Measurements from ENCODE around the gene INKA1.

INKA1 gene

DNA sequence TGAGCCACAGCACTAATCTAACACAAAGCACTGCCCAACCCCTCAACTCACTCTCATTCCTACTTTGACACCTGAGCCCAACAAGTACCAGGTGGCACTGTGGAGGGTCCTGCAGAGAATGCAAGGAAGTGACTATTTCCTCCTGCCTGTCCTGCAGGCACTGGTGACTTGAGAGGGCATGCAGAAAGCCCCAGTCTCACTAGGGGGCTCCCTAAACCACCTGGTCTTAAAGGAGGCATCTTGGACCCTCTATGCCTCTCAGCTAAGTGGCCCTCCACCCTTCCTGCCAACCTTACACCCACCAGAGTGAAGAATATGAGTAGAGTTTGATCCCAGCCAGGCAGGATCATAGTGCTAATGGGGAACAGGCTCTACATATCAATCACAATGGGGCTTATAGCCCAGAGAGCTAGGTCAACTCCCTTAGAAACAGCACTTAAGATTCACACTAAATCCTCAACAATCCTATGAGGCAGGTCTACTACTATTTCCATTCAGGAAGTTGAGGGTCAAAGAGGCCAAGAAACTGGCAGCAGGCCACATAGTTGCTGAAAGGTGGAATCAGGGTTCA lies 38.1 kb downstream of the INKA1 start:
- H3K9me3 Mint-ChIP-seq, result no peaks in the 10 kb centered on the region
- peaks cover 28% of the 10 kb centered on the region for H3K4me1 Mint-ChIP-seq
- peaks cover 14% of the 10 kb centered on the region for H3K36me3 Mint-ChIP-seq (ENCODE audit: low read depth)
- H3K27me3 Mint-ChIP-seq (ENCODE audit: low read depth), result no peaks in the 10 kb centered on the region
- H3K4me3 Mint-ChIP-seq, result no peak overlapping the region
- TF ChIP-seq, protein P1, sequence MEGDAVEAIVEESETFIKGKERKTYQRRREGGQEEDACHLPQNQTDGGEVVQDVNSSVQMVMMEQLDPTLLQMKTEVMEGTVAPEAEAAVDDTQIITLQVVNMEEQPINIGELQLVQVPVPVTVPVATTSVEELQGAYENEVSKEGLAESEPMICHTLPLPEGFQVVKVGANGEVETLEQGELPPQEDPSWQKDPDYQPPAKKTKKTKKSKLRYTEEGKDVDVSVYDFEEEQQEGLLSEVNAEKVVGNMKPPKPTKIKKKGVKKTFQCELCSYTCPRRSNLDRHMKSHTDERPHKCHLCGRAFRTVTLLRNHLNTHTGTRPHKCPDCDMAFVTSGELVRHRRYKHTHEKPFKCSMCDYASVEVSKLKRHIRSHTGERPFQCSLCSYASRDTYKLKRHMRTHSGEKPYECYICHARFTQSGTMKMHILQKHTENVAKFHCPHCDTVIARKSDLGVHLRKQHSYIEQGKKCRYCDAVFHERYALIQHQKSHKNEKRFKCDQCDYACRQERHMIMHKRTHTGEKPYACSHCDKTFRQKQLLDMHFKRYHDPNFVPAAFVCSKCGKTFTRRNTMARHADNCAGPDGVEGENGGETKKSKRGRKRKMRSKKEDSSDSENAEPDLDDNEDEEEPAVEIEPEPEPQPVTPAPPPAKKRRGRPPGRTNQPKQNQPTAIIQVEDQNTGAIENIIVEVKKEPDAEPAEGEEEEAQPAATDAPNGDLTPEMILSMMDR (IDR thresholded peaks at IDR 0.05; ENCODE audit: unreplicated experiment in 3 of 3), result peak in 1 of 3 experiments; percentile 12
- H3K27ac Mint-ChIP-seq, result peak overlapping the region; percentile 67 to 97 (median 97)

DNA sequence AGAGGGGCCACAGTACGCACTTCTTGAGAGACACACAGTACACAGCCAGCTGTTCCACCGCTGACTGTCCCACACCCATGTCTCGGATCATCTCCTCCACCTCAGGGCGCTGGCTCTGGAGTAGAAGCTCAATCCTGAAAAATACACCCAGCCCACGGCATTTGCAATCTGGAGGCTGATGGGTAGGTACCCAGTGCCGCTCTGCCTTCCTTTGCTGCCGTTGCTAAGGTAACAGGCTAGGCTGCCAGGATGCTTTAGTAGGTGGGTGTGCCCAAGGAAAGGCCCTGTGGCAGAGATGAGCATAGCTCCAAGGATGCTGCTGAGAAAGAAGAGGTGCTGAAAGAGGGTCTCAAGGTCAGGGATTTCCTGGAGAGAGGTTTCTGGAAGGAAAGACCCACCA lies 38.7 kb downstream of the INKA1 start:
- no peak overlapping the region for H3K4me3 Mint-ChIP-seq
- no peaks in the 10 kb centered on the region for H3K9me3 Mint-ChIP-seq
- H3K27me3 Mint-ChIP-seq (ENCODE audit: low read depth), result no peaks in the 10 kb centered on the region
- TF ChIP-seq, protein P1 (IDR thresholded peaks at IDR 0.05; ENCODE audit: unreplicated experiment in 3 of 3), result no peak
- peaks cover 28% of the 10 kb centered on the region for H3K4me1 Mint-ChIP-seq
- H3K36me3 Mint-ChIP-seq (ENCODE audit: low read depth), result peaks cover 12% of the 10 kb centered on the region
- peak overlapping the region; percentile 67 to 97 (median 97) for H3K27ac Mint-ChIP-seq

DNA sequence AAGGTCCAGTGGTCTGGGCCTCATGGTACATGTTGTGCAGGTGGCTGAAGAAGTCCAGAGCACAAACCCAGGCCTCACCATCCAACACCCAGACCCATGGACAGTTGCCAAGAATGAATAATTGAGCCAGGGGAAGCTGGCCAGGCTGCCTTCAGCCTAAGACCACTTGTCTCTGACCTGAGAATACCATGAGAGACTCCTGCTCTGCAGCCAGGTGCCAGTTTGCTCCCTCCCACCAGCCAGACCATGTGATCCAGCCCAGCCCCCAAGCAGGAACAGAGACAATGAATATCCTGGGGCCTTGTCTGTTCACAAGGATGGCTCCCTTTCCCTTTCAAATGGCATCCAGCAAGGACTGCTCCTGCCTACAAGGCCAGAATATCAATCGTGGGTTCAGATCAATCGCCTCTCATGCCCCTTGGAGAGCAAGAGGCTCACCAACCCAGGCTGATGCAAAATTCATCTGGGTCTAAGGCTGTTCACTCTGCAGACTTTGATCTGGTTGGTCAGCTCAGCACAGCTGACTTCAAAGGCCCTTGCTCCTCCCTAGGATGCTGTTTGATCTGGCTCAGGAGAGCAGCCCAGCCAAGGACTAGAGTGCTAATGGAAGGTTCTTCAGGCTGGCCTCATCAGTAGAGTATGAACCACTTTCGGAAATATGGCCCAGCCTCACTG lies 39.9 kb downstream of the INKA1 start:
- Mint-ChIP-seq H3K4me3 (no peak overlapping the region), H3K27me3 (ENCODE audit: low read depth) (no peaks in the 10 kb centered on the region), H3K9me3 (no peaks in the 10 kb centered on the region)

DNA sequence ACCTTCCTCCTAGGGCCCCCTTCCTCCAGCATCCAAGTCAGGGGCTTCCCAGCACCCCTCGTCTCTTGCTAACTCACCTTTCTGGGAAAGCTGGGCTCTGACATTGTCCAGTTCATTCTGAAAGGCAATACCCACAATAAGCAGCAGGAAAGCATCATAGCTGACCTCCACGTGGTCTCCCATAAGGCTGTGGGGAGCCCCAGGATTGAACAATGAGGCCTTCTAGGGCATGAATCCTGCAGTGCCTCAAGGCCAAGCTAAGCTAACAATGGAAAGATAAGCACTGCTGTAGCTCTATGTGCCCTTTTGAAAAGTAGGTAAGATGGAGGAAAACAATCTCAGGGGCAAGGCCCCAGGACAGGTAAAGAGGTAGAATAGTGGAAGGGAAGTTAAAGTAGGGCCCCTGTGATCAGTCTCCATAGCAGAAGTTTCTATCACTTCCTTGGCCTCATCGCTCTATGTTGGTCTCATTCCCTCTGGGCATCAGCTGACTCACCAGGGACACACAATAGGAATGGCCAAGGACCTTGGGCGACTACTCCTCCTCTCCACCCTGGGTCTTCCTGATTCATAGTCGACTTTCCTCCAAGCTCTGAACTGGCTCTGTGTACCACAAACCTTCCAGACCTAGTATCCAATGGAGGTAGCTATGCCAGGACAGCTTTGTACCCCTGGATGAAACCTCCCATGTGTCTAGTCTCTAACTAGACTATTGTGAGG lies 41.6 kb downstream of the INKA1 start:
- Mint-ChIP-seq H3K27me3 (ENCODE audit: low read depth) (no peaks in the 10 kb centered on the region), H3K9me3 (no peaks in the 10 kb centered on the region), H3K27ac (no peak overlapping the region), H3K4me3 (no peak overlapping the region), H3K36me3 (ENCODE audit: low read depth) (peaks cover 4% of the 10 kb centered on the region), H3K4me1 (peaks cover 20% of the 10 kb centered on the region)
- TF ChIP-seq, protein P1 (IDR thresholded peaks at IDR 0.05; ENCODE audit: unreplicated experiment in 3 of 3), result no peak

More for the DNA sequence above, 39.9 kb downstream of the INKA1 start:
- H3K36me3 Mint-ChIP-seq (ENCODE audit: low read depth), result peaks cover 7% of the 10 kb centered on the region
- TF ChIP-seq, protein P1 (IDR thresholded peaks at IDR 0.05; ENCODE audit: unreplicated experiment in 3 of 3), result no peak
- H3K4me1 Mint-ChIP-seq, result peaks cover 28% of the 10 kb centered on the region
- H3K27ac Mint-ChIP-seq, result peak overlapping the region in 2 of 3 experiments; percentile 18 to 37

DNA sequence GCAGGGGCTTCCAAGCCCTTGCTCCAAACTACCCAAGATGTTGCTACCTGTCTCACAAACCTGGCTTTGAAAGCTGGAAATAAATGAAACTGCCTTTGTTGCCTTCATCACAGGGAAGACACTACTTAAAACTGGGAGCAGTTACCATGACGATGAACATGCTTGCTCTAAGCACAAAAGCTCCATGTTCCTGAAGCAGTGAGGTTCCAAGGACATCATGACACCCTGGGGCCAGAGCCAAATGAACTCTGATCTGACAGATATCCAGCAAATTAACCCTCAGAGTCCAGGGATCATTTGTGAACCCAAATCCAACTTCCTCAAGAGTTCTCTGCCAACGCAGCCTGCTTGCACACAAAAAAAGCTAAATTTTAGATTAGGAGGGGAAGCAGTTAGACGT lies 42.6 kb downstream of the INKA1 start:
- no peak overlapping the region for H3K4me3 Mint-ChIP-seq
- H3K36me3 Mint-ChIP-seq (ENCODE audit: low read depth), result peaks cover 8% of the 10 kb centered on the region
- TF ChIP-seq, protein P1 (IDR thresholded peaks at IDR 0.05; ENCODE audit: unreplicated experiment in 3 of 3), result no peak
- H3K9me3 Mint-ChIP-seq, result no peaks in the 10 kb centered on the region
- H3K27ac Mint-ChIP-seq, result no peak overlapping the region
- no peaks in the 10 kb centered on the region for H3K27me3 Mint-ChIP-seq (ENCODE audit: low read depth)
- H3K4me1 Mint-ChIP-seq, result peaks cover 12% of the 10 kb centered on the region
